Endothelial cell of umbilical vein (primary cell): ENCODE results near the gene TPCN2.

ENCODE experiments used
- CTCF ChIP-seq, 2 donors: IDR thresholded peaks; 1 replicate in 1 of 2; 2 replicates in 1 of 2; pipeline ENCODE4 v1.5.1; 2011; ENCODE audit warnings: low read length in 2 of 2, mild to moderate bottlenecking in 2 of 2, moderate library complexity in 2 of 2, control low read depth in 1 of 2, inconsistent platforms in 1 of 2, low read depth in 1 of 2; ENCODE audit not compliant: insufficient read depth in 1 of 2; ENCODE audit errors: extremely low read depth in 1 of 2
- EZH2 ChIP-seq: IDR thresholded peaks from 2 replicates; pipeline ENCODE4 v1.6.1; 2012; ENCODE audit warnings: borderline replicate concordance, low read depth, mild to moderate bottlenecking, moderate library complexity, low read length, inconsistent platforms; ENCODE audit not compliant: severe bottlenecking
- FOS ChIP-seq: IDR thresholded peaks from 2 replicates; pipeline ENCODE4 v1.6.1; 2011; ENCODE audit warnings: mild to moderate bottlenecking, low read length, moderate library complexity, borderline replicate concordance; ENCODE audit not compliant: insufficient read depth
- GATA2 ChIP-seq: IDR thresholded peaks from 2 replicates; pipeline ENCODE4 v1.7.0; 2011; ENCODE audit warnings: low read depth, mild to moderate bottlenecking, moderate library complexity, mixed read lengths, low read length; ENCODE audit not compliant: insufficient read length, insufficient read depth
- JUN ChIP-seq: IDR thresholded peaks from 2 replicates; pipeline ENCODE4 v1.6.1; 2011; ENCODE audit warnings: borderline replicate concordance, low read depth; ENCODE audit not compliant: insufficient read length, insufficient read depth
- MAX ChIP-seq: IDR thresholded peaks from 2 replicates; pipeline ENCODE4 v1.6.1; 2011; ENCODE audit not compliant: insufficient read depth, insufficient read length
- MYC ChIP-seq: IDR thresholded peaks from one replicate; pipeline ENCODE4 v1.6.1; 2011; ENCODE audit warnings: mild to moderate bottlenecking, low read depth, low read length
- POLR2A ChIP-seq: IDR thresholded peaks from 2 replicates; pipeline ENCODE4 v1.6.1; 2012; ENCODE audit warnings: low read depth, mild to moderate bottlenecking, control low read depth, low read length
- POLR2AphosphoS5 ChIP-seq: IDR thresholded peaks from 2 replicates; pipeline ENCODE4 v1.6.1; 2012; ENCODE audit warnings: low read depth, mild to moderate bottlenecking, control low read depth, low read length, moderate library complexity; ENCODE audit not compliant: insufficient read depth

- TF ChIP-seq EZH2 (no peak), CTCF (IDR thresholded peaks at IDR 0.05; ENCODE audit: extremely low read depth in 1 of 2, insufficient read depth in 1 of 2, low read depth in 1 of 2, low read length in 2 of 2) (no peak), POLR2A (no peak), POLR2AphosphoS5 (no peak), FOS (no peak), GATA2 (no peak), MAX (no peak), JUN (no peak), MYC (no peak)
Observed at GRCh38 chr11:69165775-69166174, 117.0 kb downstream of the TPCN2 start.
